ENCODE measurements around the gene HNRNPL.
"Not testable (repeated sequence)": the region's sequence is repeated elsewhere in the genome, so short reads cannot be mapped to it uniquely, and the experiment has no call there.

The HNRNPL gene

GRCh38 chr19:38869836-38870607 lies 20.2 kb upstream of the HNRNPL start:
- in situ Hi-C loops (cut with MboI; ENCODE audit: low sequenced_read_pairs), result no loop called here

- in situ Hi-C loops (cut with MboI; ENCODE audit: low sequenced_read_pairs), result no loop called here
These were observed 19.5 kb upstream of the HNRNPL start for GRCh38 chr19:38869160-38869835.

- in situ Hi-C loops (cut with MboI; ENCODE audit: low sequenced_read_pairs), result no loop called here
These were observed 18.8 kb upstream of the HNRNPL start for GRCh38 chr19:38868551-38868950.

GRCh38 chr19:38867171-38867780 lies 17.5 kb upstream of the HNRNPL start:
- in situ Hi-C loops (cut with MboI; ENCODE audit: low sequenced_read_pairs), result no loop called here

GRCh38 chr19:38862321-38863059 lies 12.7 kb upstream of the HNRNPL start:
- in situ Hi-C loops (cut with MboI; ENCODE audit: low sequenced_read_pairs), result no loop called here

- in situ Hi-C loops (cut with MboI; ENCODE audit: low sequenced_read_pairs), result no loop called here
These were observed 11.6 kb upstream of the HNRNPL start for GRCh38 chr19:38861368-38861767.

GRCh38 chr19:38859631-38860204 lies 9.9 kb upstream of the HNRNPL start:
- in situ Hi-C loops (cut with MboI; ENCODE audit: low sequenced_read_pairs), result not testable (repeated sequence)

- in situ Hi-C loops (cut with MboI; ENCODE audit: low sequenced_read_pairs), result no loop called here
These were observed 7.0 kb upstream of the HNRNPL start for GRCh38 chr19:38856813-38857212.

- in situ Hi-C loops (cut with MboI; ENCODE audit: low sequenced_read_pairs), result not testable (repeated sequence)
These were observed 6.0 kb upstream of the HNRNPL start for GRCh38 chr19:38855751-38856150.

GRCh38 chr19:38854961-38855360 lies 5.2 kb upstream of the HNRNPL start:
- in situ Hi-C loops (cut with MboI; ENCODE audit: low sequenced_read_pairs), result not testable (repeated sequence)

- in situ Hi-C loops (cut with MboI; ENCODE audit: low sequenced_read_pairs), result no loop called here
These were observed 3.4 kb upstream of the HNRNPL start for GRCh38 chr19:38853214-38853613.

GRCh38 chr19:38852231-38853044 lies 2.7 kb upstream of the HNRNPL start:
- in situ Hi-C loops (cut with MboI; ENCODE audit: low sequenced_read_pairs), result no loop called here

- in situ Hi-C loops (cut with MboI; ENCODE audit: low sequenced_read_pairs), result no loop called here
These were observed 1.9 kb upstream of the HNRNPL start for GRCh38 chr19:38851622-38852230.

GRCh38 chr19:38850976-38851621 lies 1.3 kb upstream of the HNRNPL start:
- in situ Hi-C loops (cut with MboI; ENCODE audit: low sequenced_read_pairs), result no loop called here

GRCh38 chr19:38850436-38850975 lies 720 bp upstream of the HNRNPL start:
- in situ Hi-C loops (cut with MboI; ENCODE audit: low sequenced_read_pairs), result no loop called here

GRCh38 chr19:38849147-38849859 lies 483 bp downstream of the HNRNPL start:
- in situ Hi-C loops (cut with MboI; ENCODE audit: low sequenced_read_pairs), result no loop called here

- in situ Hi-C loops (cut with MboI; ENCODE audit: low sequenced_read_pairs), result no loop called here
These were observed 1.3 kb downstream of the HNRNPL start for GRCh38 chr19:38848299-38849146.
